Erythroblast (primary cell): ENCODE results near the gene TMEM143.

ENCODE experiments used
- GATA1 ChIP-seq: IDR thresholded peaks from 2 replicates; pipeline ENCODE4 v1.6.1; 2011; ENCODE audit warnings: low read depth, mild to moderate bottlenecking, control low read depth, low read length, moderate library complexity
- POLR2A ChIP-seq: IDR thresholded peaks from 2 replicates; pipeline ENCODE4 v1.6.1; 2011; ENCODE audit warnings: mild to moderate bottlenecking, low read length

- TF ChIP-seq POLR2A, result no peak
- TF ChIP-seq GATA1, result no peak
Measured at GRCh38 chr19:48370955-48371354, 7.2 kb upstream of the TMEM143 start.
